Chondrocyte (in vitro differentiated cells): Measurements from ENCODE around the gene RALGAPA2. TPM values are rescaled to one million over a fixed set of nuclear protein-coding genes. Genes with fewer than 3 reads are reported as not detected.

Source experiments
- DNase-seq: peaks from one replicate; pipeline ENCODE4 v3.0.0; 2021; ENCODE audit warnings: mixed read lengths, low spot score
- H3K27ac Mint-ChIP-seq: one replicate; pipeline ENCODE4 v1.8.0; 2021; ENCODE audit warnings: mild to moderate bottlenecking, moderate library complexity, mixed read lengths; ENCODE audit not compliant: unreplicated experiment
- H3K27me3 Mint-ChIP-seq: 2 replicates; pipeline ENCODE4 v1.8.0; 2021; ENCODE audit warnings: low read depth, mixed read lengths
- H3K36me3 Mint-ChIP-seq: 2 replicates; pipeline ENCODE4 v1.8.0; 2021; ENCODE audit warnings: low read depth, mixed read lengths
- H3K4me1 Mint-ChIP-seq: 2 replicates; pipeline ENCODE4 v1.8.0; 2021; ENCODE audit warnings: low read depth, mild to moderate bottlenecking, mixed read lengths
- H3K4me3 Mint-ChIP-seq: one replicate; pipeline ENCODE4 v1.8.0; 2021; ENCODE audit warnings: mild to moderate bottlenecking, moderate library complexity, mixed read lengths; ENCODE audit not compliant: unreplicated experiment
- H3K9me3 Mint-ChIP-seq: 2 replicates; pipeline ENCODE4 v1.8.0; 2021; ENCODE audit warnings: low read depth, mixed read lengths
- total RNA-seq: library from RNA; stranded (reverse); gene quantifications from 3 replicates; pipeline ENCODE4 v1.2.1, GENCODE V29; 2021
- TF ChIP-seq, protein P1 (sequence below): fragments of 200-600 bp; sonication (generic); IDR thresholded peaks from 2 replicates; pipeline ENCODE4 v1.5.0; 2021; ENCODE audit warnings: antibody characterized with exemption, mild to moderate bottlenecking, moderate library complexity

Gene RALGAPA2
- total RNA-seq, 1 donor from 2014 or later = 9.5 TPM

- Mint-ChIP-seq H3K36me3 (peaks cover 4% of the 10 kb centered on the region), H3K27me3 (no peaks in the 10 kb centered on the region), H3K27ac (no peak overlapping the region), H3K9me3 (no peaks in the 10 kb centered on the region), H3K4me3 (no peak overlapping the region), H3K4me1 (peaks cover 13% of the 10 kb centered on the region)
- TF ChIP-seq, protein P1, sequence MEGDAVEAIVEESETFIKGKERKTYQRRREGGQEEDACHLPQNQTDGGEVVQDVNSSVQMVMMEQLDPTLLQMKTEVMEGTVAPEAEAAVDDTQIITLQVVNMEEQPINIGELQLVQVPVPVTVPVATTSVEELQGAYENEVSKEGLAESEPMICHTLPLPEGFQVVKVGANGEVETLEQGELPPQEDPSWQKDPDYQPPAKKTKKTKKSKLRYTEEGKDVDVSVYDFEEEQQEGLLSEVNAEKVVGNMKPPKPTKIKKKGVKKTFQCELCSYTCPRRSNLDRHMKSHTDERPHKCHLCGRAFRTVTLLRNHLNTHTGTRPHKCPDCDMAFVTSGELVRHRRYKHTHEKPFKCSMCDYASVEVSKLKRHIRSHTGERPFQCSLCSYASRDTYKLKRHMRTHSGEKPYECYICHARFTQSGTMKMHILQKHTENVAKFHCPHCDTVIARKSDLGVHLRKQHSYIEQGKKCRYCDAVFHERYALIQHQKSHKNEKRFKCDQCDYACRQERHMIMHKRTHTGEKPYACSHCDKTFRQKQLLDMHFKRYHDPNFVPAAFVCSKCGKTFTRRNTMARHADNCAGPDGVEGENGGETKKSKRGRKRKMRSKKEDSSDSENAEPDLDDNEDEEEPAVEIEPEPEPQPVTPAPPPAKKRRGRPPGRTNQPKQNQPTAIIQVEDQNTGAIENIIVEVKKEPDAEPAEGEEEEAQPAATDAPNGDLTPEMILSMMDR = no peak
- no peak for DNase-seq
Measured at GRCh38 chr20:20455926-20456325, 256.5 kb downstream of the RALGAPA2 start.

- Mint-ChIP-seq H3K9me3 (no peaks in the 10 kb centered on the region), H3K36me3 (peaks cover 4% of the 10 kb centered on the region), H3K27ac (no peak overlapping the region), H3K4me3 (no peak overlapping the region), H3K4me1 (peaks cover 13% of the 10 kb centered on the region), H3K27me3 (no peaks in the 10 kb centered on the region)
- DNase-seq = no peak
- TF ChIP-seq, protein P1 = no peak
Measured at GRCh38 chr20:20454850-20455627, 257.4 kb downstream of the RALGAPA2 start.

DNA sequence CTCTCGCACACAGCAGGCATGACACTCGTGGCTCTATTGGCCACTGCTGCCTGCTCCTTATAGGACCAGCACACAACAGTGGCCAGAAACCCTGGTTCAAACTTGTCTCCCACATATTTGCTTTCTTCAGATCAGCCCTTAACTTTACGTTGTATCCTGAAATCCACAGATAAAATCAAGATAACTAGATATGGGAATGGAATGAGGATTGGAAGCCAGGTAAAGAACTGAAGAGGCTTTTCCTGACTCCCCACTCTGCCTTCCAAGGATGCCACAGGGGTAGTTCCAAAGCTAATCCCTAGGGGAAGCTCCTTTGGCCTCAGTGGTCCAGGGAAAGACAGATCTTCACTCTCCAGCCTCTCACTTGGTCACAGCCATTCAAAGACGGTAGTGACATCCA is 258.1 kb downstream of the RALGAPA2 start:
- TF ChIP-seq, protein P1 = no peak
- DNase-seq = no peak
- Mint-ChIP-seq H3K4me1 (peaks cover 13% of the 10 kb centered on the region), H3K27ac (no peak overlapping the region), H3K9me3 (no peaks in the 10 kb centered on the region), H3K4me3 (no peak overlapping the region), H3K27me3 (no peaks in the 10 kb centered on the region), H3K36me3 (peaks cover 4% of the 10 kb centered on the region)

DNA sequence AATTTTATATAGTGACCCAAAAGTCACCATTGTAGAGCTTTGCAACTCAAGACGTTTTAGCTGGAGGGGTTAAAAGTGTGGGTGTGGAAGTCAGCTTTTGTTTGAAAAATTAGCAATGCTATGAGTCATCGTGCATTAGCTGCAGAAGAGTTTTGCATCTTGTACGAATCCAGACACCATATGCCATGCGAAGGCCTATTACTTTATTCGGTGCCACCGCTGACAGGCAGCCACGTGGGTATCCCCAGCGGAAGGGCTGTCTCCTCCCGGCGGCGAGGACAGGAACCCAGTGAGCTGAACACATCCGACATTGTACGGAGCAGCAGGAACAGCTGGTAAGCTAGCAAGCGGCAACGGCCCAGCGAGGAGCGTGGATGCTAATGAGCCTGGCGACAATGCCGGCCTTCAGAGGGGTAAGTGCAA is 260.2 kb downstream of the RALGAPA2 start:
- TF ChIP-seq, protein P1 = peak; percentile 40
- DNase-seq = no peak
- Mint-ChIP-seq H3K27me3 (no peaks in the 10 kb centered on the region), H3K9me3 (no peaks in the 10 kb centered on the region), H3K4me1 (peaks cover 9% of the 10 kb centered on the region), H3K4me3 (peak overlapping the region; percentile 53), H3K36me3 (peaks cover 2% of the 10 kb centered on the region), H3K27ac (no peak overlapping the region)

DNA sequence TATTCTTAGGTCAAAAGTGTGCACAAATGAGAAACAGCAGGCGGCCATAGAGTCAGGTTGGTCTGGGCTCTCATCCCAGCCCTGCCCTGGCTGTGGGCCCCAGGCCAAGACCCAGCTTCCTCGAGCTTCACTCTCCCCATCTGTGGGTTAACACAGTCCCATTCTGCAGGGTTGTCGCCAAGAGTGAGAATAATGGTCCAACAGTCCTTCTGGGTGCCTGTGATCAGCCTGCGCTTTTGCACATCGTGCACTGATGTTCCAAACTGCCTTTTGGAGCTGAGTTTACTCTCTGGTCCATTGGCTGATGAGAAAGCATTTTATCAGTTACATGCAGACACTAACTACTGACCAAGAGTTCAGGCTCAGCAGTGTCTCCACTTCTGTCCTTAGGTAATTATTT is 261.9 kb downstream of the RALGAPA2 start:
- no peak overlapping the region for H3K27ac Mint-ChIP-seq
- TF ChIP-seq, protein P1 = no peak
- no peak for DNase-seq
- no peaks in the 10 kb centered on the region for H3K27me3 Mint-ChIP-seq
- no peaks in the 10 kb centered on the region for H3K9me3 Mint-ChIP-seq
- no peak overlapping the region for H3K4me3 Mint-ChIP-seq
- peaks cover 9% of the 10 kb centered on the region for H3K4me1 Mint-ChIP-seq
- H3K36me3 Mint-ChIP-seq = peaks cover 2% of the 10 kb centered on the region
